DND-41 (cell line): Measurements from ENCODE around the gene ERGIC1.

Experiments
- EZH2 ChIP-seq: IDR thresholded peaks from 3 replicates; pipeline ENCODE4 v1.6.1; 2012; ENCODE audit warnings: borderline replicate concordance, low read depth, mild to moderate bottlenecking, moderate library complexity, low read length, inconsistent platforms; ENCODE audit not compliant: severe bottlenecking
- TF ChIP-seq, protein P1 (sequence below): IDR thresholded peaks from 2 replicates; pipeline ENCODE4 v1.5.1; 2012; ENCODE audit warnings: borderline replicate concordance, low read length, moderate library complexity, mild to moderate bottlenecking; ENCODE audit not compliant: poor library complexity, severe bottlenecking; ENCODE audit errors: extremely low read depth

DNA sequence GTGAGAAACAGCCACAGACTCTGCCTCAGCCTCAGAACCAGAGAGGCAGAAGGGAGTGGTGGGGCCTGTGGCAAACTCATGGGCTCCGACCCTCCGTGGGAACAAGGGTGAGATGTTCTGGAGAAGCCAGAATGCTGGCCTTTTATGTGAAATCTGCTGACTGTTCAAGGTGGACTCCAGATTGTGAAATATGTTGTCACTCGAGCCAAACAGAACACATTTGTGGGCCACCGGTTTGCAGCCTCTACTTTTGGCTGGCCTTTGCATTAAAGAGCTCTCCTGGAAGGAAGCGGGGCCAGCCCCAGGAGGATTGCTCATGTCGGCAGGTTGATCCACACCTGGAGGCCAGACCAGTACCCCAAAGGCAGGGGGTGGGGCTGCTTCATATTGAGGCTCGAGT is 62.4 kb downstream of the ERGIC1 start:
- TF ChIP-seq, protein P1, sequence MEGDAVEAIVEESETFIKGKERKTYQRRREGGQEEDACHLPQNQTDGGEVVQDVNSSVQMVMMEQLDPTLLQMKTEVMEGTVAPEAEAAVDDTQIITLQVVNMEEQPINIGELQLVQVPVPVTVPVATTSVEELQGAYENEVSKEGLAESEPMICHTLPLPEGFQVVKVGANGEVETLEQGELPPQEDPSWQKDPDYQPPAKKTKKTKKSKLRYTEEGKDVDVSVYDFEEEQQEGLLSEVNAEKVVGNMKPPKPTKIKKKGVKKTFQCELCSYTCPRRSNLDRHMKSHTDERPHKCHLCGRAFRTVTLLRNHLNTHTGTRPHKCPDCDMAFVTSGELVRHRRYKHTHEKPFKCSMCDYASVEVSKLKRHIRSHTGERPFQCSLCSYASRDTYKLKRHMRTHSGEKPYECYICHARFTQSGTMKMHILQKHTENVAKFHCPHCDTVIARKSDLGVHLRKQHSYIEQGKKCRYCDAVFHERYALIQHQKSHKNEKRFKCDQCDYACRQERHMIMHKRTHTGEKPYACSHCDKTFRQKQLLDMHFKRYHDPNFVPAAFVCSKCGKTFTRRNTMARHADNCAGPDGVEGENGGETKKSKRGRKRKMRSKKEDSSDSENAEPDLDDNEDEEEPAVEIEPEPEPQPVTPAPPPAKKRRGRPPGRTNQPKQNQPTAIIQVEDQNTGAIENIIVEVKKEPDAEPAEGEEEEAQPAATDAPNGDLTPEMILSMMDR: no peak
- TF ChIP-seq EZH2: no peak
